LNCAP (cell line): ENCODE data around the gene ERC1.

Source experiments
- CTCF ChIP-seq: fragments of 450-650 bp; IDR thresholded peaks from 2 replicates; pipeline ENCODE4 v1.5.1; 2017; ENCODE audit warnings: mild to moderate bottlenecking

ERC1 gene

GRCh38 chr12:1439201-1439600 lies 448.2 kb downstream of the ERC1 start:
- no peak for TF ChIP-seq CTCF

- no peak for TF ChIP-seq CTCF
These were observed 448.7 kb downstream of the ERC1 start for GRCh38 chr12:1439687-1440086.

GRCh38 chr12:1443421-1444141 lies 452.6 kb downstream of the ERC1 start:
- TF ChIP-seq CTCF, result no peak

GRCh38 chr12:1444142-1444516 lies 453.1 kb downstream of the ERC1 start:
- no peak for TF ChIP-seq CTCF

GRCh38 chr12:1445807-1446206 lies 454.8 kb downstream of the ERC1 start:
- TF ChIP-seq CTCF, result no peak

- TF ChIP-seq CTCF, result no peak
These were observed 457.3 kb downstream of the ERC1 start for GRCh38 chr12:1448336-1448735.

GRCh38 chr12:1453810-1454209 lies 462.8 kb downstream of the ERC1 start:
- TF ChIP-seq CTCF, result no peak

DNA sequence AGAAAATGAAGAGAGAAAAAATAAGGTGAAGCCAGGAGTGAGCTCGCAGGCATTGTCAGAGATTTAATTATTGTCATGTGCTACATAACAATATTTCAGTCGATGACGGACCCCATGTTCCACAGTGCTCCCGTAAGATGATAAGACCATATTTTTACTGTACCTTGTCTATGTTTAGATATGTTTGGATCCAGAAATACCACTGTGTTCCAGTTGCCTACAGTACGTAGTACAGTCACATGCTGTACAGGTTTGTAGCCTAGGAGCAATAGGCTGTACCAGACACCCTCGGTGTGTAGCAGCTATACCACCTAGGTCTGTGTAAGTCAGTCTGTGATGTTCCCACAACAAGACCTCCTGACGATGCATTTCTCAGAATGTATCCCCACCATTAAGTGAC lies 465.9 kb downstream of the ERC1 start:
- TF ChIP-seq CTCF, result no peak
